Cardiac fibroblast (primary cell): ENCODE data around the gene TRIP10.
"Not testable (repeated sequence)": the region's sequence is repeated elsewhere in the genome, so short reads cannot be mapped to it uniquely, and the experiment has no call there.

Source experiments
- DNase-seq, 2 donors: peaks; one replicate each; pipeline versions ENCODE4 v3.0.0 to v3.0.0-alpha.2; 2010; ENCODE audit warnings: low read depth in 2 of 2
- H3K4me3 ChIP-seq, 2 donors: replicated peaks in 1 of 2; 1 replicate in 1 of 2; 2 replicates in 1 of 2; pipeline ENCODE4 v1.5.1; 2011; ENCODE audit warnings: low read depth in 2 of 2, low read length in 2 of 2, mild to moderate bottlenecking in 2 of 2, moderate library complexity in 1 of 2
- CTCF ChIP-seq: IDR thresholded peaks from one replicate; pipeline ENCODE4 v1.5.1; 2011; ENCODE audit warnings: low read depth, mild to moderate bottlenecking, low read length, inconsistent platforms

Gene TRIP10

GRCh38 chr19:6765738-6766356 is 26.4 kb downstream of the TRIP10 start:
- no peak for TF ChIP-seq CTCF
- no peak for DNase-seq
- H3K4me3 ChIP-seq: no peak overlapping the region

- DNase-seq: no peak
- H3K4me3 ChIP-seq: no peak overlapping the region
- TF ChIP-seq CTCF: no peak
Measured at GRCh38 chr19:6766357-6767080, 27.0 kb downstream of the TRIP10 start.

- TF ChIP-seq CTCF: no peak
- peak overlapping the region; percentile 14 to 23 for H3K4me3 ChIP-seq
- no peak for DNase-seq
Measured at GRCh38 chr19:6767081-6767356, 27.5 kb downstream of the TRIP10 start.

GRCh38 chr19:6767357-6768235 is 28.1 kb downstream of the TRIP10 start, which contains the start of gene SH2D3A:
SH2D3A (minus strand) TSS chr19:6767435; CDS start chr19:6763748, 3,687 bp downstream.
- DNase-seq: peak; percentile 37 to 49
- no peak for TF ChIP-seq CTCF
- H3K4me3 ChIP-seq: peak within 1 kb of the TSS; percentile 14 to 23

- no peak overlapping the region for H3K4me3 ChIP-seq
- no peak for DNase-seq
- no peak for TF ChIP-seq CTCF
Measured at GRCh38 chr19:6768236-6768785, 28.8 kb downstream of the TRIP10 start.

GRCh38 chr19:6769006-6769619 is 29.6 kb downstream of the TRIP10 start:
- no peak overlapping the region for H3K4me3 ChIP-seq
- peak; percentile 52 to 53 for DNase-seq
- TF ChIP-seq CTCF: peak; percentile 27

GRCh38 chr19:6771648-6772027 is 32.2 kb downstream of the TRIP10 start:
- DNase-seq, H3K4me3 ChIP-seq: not testable (repeated sequence)
